Activated CD8-positive, alpha-beta T cell treated with anti-CD3 and anti-CD28 coated beads, Interleukin-2, amount 10 ng/mL, durations not matched to agents 7 days and 5 days (primary cell): Measurements from ENCODE around the gene SLC8B1. TPM values are rescaled to one million over a fixed set of nuclear protein-coding genes. Genes with fewer than 3 reads are reported as not detected.

Experiments used
- ATAC-seq: fragments of 150-1000 bp; cut with Tn5 transposase; one replicate; pipeline ENCODE4 v1.10.0; 2021; ENCODE audit warnings: moderate library complexity
- CTCF ChIA-PET: fragments of 350-600 bp; sonication (Branson Sonifier 250); formaldehyde crosslinking; loops from one replicate; lab custom pipeline; 2021; ENCODE audit warnings: antibody characterized with exemption; lab: Charles Lee
- POLR2A ChIA-PET: fragments of 350-600 bp; sonication (Branson Sonifier 250); formaldehyde crosslinking; loops from one replicate; lab custom pipeline; 2021; ENCODE audit warnings: antibody characterized with exemption; lab: Charles Lee
- DNase-seq: peaks from one replicate; pipeline ENCODE4 v3.0.0-alpha.2; 2020
- H3K27ac Mint-ChIP-seq: one replicate; pipeline ENCODE4 v1.8.0; 2021; ENCODE audit warnings: mild to moderate bottlenecking, mixed read lengths
- H3K27me3 Mint-ChIP-seq: one replicate; pipeline ENCODE4 v1.8.0; 2021; ENCODE audit warnings: low read depth, mixed read lengths
- H3K36me3 Mint-ChIP-seq: one replicate; pipeline ENCODE4 v1.8.0; 2021; ENCODE audit warnings: low read depth, mixed read lengths
- H3K4me1 Mint-ChIP-seq: one replicate; pipeline ENCODE4 v1.8.0; 2021; ENCODE audit warnings: low read depth, mixed read lengths
- H3K4me3 Mint-ChIP-seq: one replicate; pipeline ENCODE4 v1.8.0; 2021; ENCODE audit warnings: mild to moderate bottlenecking, mixed read lengths
- H3K9me3 Mint-ChIP-seq: one replicate; pipeline ENCODE4 v1.8.0; 2022; ENCODE audit warnings: mixed read lengths; ENCODE audit not compliant: insufficient read depth
- total RNA-seq, 2 experiments: library from RNA; stranded (reverse); gene quantifications; one replicate each; pipeline ENCODE4 v1.2.3, GENCODE V29; 2021

Gene SLC8B1
- total RNA-seq, 2 experiments from 2014 or later, result 23.8 to 24.7 TPM

- CTCF ChIA-PET, result no interaction called here
- no peaks in the 10 kb centered on the region for H3K36me3 Mint-ChIP-seq
- H3K27me3 Mint-ChIP-seq, result peaks cover 13% of the 10 kb centered on the region
- H3K9me3 Mint-ChIP-seq, result no peaks in the 10 kb centered on the region
- ATAC-seq, result no peak
- H3K4me1 Mint-ChIP-seq, result no peaks in the 10 kb centered on the region
- no peak overlapping the region for H3K4me3 Mint-ChIP-seq
- no peak overlapping the region for H3K27ac Mint-ChIP-seq
- DNase-seq, result no peak
- POLR2A ChIA-PET, result no interaction called here
These were observed 13.0 kb upstream of the SLC8B1 start for GRCh38 chr12:113347892-113348291.

- no peaks in the 10 kb centered on the region for H3K36me3 Mint-ChIP-seq
- CTCF ChIA-PET, result no interaction called here
- no peak for ATAC-seq
- H3K27ac Mint-ChIP-seq, result no peak overlapping the region
- DNase-seq, result no peak
- H3K4me3 Mint-ChIP-seq, result no peak overlapping the region
- POLR2A ChIA-PET, result no interaction called here
- peaks cover 10% of the 10 kb centered on the region for H3K27me3 Mint-ChIP-seq
- H3K4me1 Mint-ChIP-seq, result no peaks in the 10 kb centered on the region
- H3K9me3 Mint-ChIP-seq, result no peaks in the 10 kb centered on the region
These were observed 12.2 kb upstream of the SLC8B1 start for GRCh38 chr12:113347107-113347506.

DNA sequence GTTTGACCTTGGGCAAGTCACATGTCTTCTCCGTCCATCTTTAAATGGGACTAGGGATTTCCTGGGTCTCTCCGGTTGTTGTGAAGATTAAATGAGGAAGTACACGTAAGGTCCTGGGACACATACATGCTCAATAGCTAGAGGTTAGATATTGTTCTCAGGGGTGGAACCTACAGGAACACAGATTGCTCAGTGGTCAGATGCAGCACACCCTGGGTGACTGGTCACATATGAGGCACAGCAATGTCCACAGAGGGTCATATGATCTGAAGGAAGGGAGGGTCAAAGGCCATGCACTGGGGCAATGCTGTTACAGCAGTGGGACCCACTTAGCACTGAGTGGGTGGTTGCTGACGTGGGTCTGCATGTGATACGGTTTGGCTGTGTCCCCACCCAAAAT is 11.4 kb upstream of the SLC8B1 start:
- Mint-ChIP-seq H3K4me1 (no peaks in the 10 kb centered on the region), H3K36me3 (no peaks in the 10 kb centered on the region), H3K27me3 (peaks cover 14% of the 10 kb centered on the region), H3K4me3 (no peak overlapping the region), H3K9me3 (no peaks in the 10 kb centered on the region), H3K27ac (no peak overlapping the region)
- CTCF ChIA-PET, result no interaction called here
- ATAC-seq, result no peak
- POLR2A ChIA-PET, result no interaction called here
- no peak for DNase-seq

DNA sequence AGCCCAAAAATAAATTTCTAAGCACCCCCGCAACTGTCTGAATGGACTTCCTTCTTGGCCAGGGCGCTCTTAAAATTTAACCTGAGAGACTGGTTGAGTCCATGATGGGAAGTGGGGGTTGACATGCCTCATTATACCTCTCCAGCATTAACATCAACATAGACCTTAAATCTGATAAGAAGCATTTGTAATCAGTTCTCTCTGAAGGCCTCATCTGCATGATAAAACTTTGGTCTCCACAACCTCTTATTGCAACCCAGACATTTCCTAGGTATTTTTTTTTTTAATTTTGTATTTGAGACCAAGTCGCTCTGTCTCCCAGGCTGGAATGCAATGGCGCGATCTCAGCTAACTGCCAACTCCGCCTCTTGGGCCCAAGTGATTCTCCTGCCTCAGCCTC is 10.4 kb upstream of the SLC8B1 start:
- no peaks in the 10 kb centered on the region for H3K36me3 Mint-ChIP-seq
- no peaks in the 10 kb centered on the region for H3K9me3 Mint-ChIP-seq
- no peak for ATAC-seq
- no peaks in the 10 kb centered on the region for H3K4me1 Mint-ChIP-seq
- H3K27ac Mint-ChIP-seq, result no peak overlapping the region
- ChIA-PET POLR2A (interaction anchor here (0.7 kb wide), 1 partner anchor 141 kb away, joined by 3 read pairs; no protein-coding TSS in a partner anchor), CTCF (no interaction called here)
- no peak overlapping the region for H3K4me3 Mint-ChIP-seq
- DNase-seq, result no peak
- H3K27me3 Mint-ChIP-seq, result peaks cover 9% of the 10 kb centered on the region

DNA sequence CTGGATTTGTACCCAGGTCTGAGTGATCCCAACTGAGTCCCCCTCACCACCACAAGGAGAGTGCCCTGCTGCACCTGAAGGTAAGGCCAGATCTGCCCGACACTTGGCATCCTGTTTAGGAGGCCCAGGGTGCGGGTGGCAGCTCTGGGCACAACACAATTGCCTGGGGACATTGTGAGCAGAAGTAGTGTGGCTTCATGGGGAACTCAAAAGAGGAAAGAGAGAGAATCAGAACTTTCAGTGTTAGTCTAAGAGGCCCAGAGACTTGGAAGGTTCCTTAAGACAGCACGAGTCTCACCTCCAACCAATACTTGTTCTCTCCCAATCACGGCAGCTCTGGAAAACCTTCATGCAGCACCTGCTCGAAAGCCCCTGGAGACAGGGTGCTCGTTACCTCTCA is 6.6 kb upstream of the SLC8B1 start:
- ChIA-PET CTCF (no interaction called here), POLR2A (no interaction called here)
- ATAC-seq (no peak), DNase-seq (no peak)
- no peak overlapping the region for H3K4me3 Mint-ChIP-seq
- H3K27me3 Mint-ChIP-seq, result peaks cover 9% of the 10 kb centered on the region
- H3K4me1 Mint-ChIP-seq, result no peaks in the 10 kb centered on the region
- H3K27ac Mint-ChIP-seq, result no peak overlapping the region
- no peaks in the 10 kb centered on the region for H3K9me3 Mint-ChIP-seq
- H3K36me3 Mint-ChIP-seq, result no peaks in the 10 kb centered on the region

GRCh38 chr12:113340061-113340460 is 5.2 kb upstream of the SLC8B1 start:
- DNase-seq (no peak), ATAC-seq (no peak)
- peaks cover 9% of the 10 kb centered on the region for H3K27me3 Mint-ChIP-seq
- H3K4me1 Mint-ChIP-seq, result peaks cover 2% of the 10 kb centered on the region
- H3K27ac Mint-ChIP-seq, result no peak overlapping the region
- CTCF ChIA-PET, result no interaction called here
- no peak overlapping the region for H3K4me3 Mint-ChIP-seq
- POLR2A ChIA-PET, result no interaction called here
- H3K9me3 Mint-ChIP-seq, result no peaks in the 10 kb centered on the region
- H3K36me3 Mint-ChIP-seq, result no peaks in the 10 kb centered on the region

DNA sequence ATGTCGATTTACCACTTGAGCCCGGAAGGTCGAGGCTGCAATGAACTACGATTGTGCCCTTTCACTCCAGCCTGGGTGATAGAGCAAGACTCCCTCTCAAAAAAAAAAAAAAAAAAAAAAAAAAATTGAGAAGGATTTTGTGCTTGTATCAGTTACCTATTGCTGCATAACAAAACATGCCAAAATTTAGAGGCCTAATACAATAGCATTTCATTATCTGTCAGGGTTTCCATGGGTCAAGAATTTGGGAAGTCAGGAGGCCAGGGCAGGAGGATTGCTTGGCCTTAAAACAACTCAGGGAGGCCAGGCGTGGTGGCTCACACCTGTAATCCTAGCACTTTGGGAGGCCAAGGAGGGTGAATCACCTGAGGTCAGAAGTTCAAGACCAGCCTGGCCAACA is 4.6 kb upstream of the SLC8B1 start:
- no peak for ATAC-seq
- peaks cover 9% of the 10 kb centered on the region for H3K27me3 Mint-ChIP-seq
- no peak overlapping the region for H3K27ac Mint-ChIP-seq
- H3K9me3 Mint-ChIP-seq, result no peaks in the 10 kb centered on the region
- ChIA-PET POLR2A (no interaction called here), CTCF (no interaction called here)
- H3K4me3 Mint-ChIP-seq, result no peak overlapping the region
- H3K36me3 Mint-ChIP-seq, result no peaks in the 10 kb centered on the region
- peaks cover 2% of the 10 kb centered on the region for H3K4me1 Mint-ChIP-seq
- DNase-seq, result no peak

GRCh38 chr12:113333877-113334785 is 778 bp downstream of the SLC8B1 start:
- POLR2A ChIA-PET, result interaction anchor here (1.0 to 1.7 kb wide), 3 partner anchors 10 to 170 kb away, joined by 3 to 4 read pairs (median 3); no protein-coding TSS in a partner anchor
- peak; percentile 41 for ATAC-seq
- H3K27me3 Mint-ChIP-seq, result peaks cover 5% of the 10 kb centered on the region

DNA sequence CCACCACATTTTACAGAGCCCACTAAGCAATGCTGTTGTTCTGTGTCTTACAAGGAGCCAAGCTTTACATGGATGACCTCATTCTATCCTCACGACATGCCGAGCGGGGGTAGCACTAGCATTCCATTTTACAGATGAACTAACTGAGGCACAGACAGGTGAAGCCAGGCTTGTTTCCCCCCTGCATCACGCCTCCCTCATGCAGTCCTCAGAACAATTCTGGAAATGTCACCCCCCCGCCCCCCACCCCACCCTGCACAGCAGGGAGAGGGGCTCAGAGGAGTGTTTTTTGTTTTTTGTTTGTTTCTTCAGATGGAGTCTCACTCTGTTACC is 1.5 kb downstream of the SLC8B1 start:
- ATAC-seq, result no peak
- POLR2A ChIA-PET, result no interaction called here

More at GRCh38 chr12:113333877-113334785, 778 bp downstream of the SLC8B1 start:
- Mint-ChIP-seq H3K36me3 (peaks cover 19% of the 10 kb centered on the region), H3K9me3 (no peaks in the 10 kb centered on the region), H3K27ac (peak overlapping the region; percentile 80), H3K4me3 (peak overlapping the region; percentile 98), H3K4me1 (peaks cover 26% of the 10 kb centered on the region)
- peak; percentile 30 for DNase-seq
- CTCF ChIA-PET, result interaction anchor here (0.9 to 2.2 kb wide), 3 partner anchors 23 to 101 kb away, joined by 3 to 6 read pairs (median 3); partner anchors contain the start of gene PLBD2

DNA sequence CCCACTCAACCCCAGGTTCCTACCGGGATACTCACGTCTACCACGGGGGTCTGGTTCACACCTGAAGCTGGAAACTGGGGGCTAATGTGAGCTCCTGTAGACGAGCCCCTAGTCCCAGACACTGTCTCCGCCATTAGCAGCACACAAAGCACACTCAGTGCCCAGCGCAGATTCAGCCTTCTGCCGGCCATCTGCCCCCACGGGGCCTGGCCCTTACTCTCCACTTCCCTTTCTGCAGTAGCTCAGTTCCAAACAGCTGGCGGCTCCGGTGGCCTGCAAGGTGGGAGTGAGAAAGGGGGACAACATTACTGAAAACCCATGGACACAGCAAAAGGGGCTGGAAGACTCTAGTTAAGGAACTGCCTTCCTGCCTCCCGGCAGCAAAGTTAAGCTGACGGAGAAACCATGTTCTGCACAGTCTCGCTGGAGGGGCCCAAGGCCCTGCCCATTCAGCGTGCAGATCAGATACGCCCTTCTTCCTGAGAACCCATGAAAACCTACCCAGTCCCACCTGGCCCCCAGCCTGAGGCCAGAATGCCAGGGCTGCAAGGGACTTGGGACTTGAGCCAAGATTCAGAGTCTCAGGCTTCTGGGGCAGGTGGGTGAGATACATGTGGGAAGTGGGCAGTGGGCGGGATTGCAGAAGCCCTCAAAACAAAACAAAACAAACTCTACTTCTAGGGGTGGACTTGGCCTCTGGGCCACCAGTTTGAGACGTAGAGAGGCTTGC is 2.1 kb downstream of the SLC8B1 start:
- ATAC-seq, result no peak
- POLR2A ChIA-PET, result no interaction called here
- DNase-seq, result no peak
- H3K27me3 Mint-ChIP-seq, result peaks cover 5% of the 10 kb centered on the region
- CTCF ChIA-PET, result interaction anchor here (0.8 to 1.4 kb wide), 3 partner anchors 17 to 340 kb away, joined by 3 read pairs; no protein-coding TSS in a partner anchor
- H3K36me3 Mint-ChIP-seq, result peaks cover 28% of the 10 kb centered on the region
- H3K27ac Mint-ChIP-seq, result no peak overlapping the region
- H3K9me3 Mint-ChIP-seq, result no peaks in the 10 kb centered on the region
- peak overlapping the region; percentile 98 for H3K4me3 Mint-ChIP-seq
- peaks cover 26% of the 10 kb centered on the region for H3K4me1 Mint-ChIP-seq

More for the DNA sequence above, 1.5 kb downstream of the SLC8B1 start:
- Mint-ChIP-seq H3K4me3 (peak overlapping the region; percentile 98), H3K36me3 (peaks cover 26% of the 10 kb centered on the region), H3K27me3 (peaks cover 5% of the 10 kb centered on the region), H3K27ac (no peak overlapping the region), H3K9me3 (no peaks in the 10 kb centered on the region), H3K4me1 (peaks cover 26% of the 10 kb centered on the region)
- CTCF ChIA-PET, result interaction anchor here (0.9 to 1.4 kb wide), 2 partner anchors 17 to 22 kb away, joined by 3 read pairs; no protein-coding TSS in a partner anchor
- DNase-seq, result no peak

DNA sequence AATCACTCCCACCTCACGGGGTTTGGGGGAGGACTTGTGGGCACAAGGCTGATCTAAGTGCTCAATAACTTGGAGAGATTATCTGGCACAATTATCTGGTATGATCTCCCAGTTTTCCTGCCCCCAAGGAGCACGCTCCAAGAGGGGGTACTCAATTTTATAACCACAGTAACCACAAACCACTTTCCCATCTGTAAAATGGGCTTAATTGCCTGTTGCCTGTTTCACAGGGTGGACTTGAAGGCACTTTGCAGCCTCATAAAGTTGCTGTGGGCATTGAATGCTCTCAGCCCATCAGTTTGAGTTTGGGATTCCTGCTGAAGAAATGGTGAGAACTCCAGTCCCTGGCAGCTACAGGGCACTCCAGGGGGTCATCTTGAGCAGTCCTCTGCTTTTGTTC is 4.4 kb downstream of the SLC8B1 start:
- CTCF ChIA-PET, result no interaction called here

More for the DNA sequence above, 4.4 kb downstream of the SLC8B1 start:
- no peak overlapping the region for H3K27ac Mint-ChIP-seq
- no peak overlapping the region for H3K4me3 Mint-ChIP-seq
- peaks cover 34% of the 10 kb centered on the region for H3K36me3 Mint-ChIP-seq
- H3K9me3 Mint-ChIP-seq, result no peaks in the 10 kb centered on the region
- no peak for ATAC-seq
- H3K4me1 Mint-ChIP-seq, result peaks cover 30% of the 10 kb centered on the region
- H3K27me3 Mint-ChIP-seq, result no peaks in the 10 kb centered on the region
- POLR2A ChIA-PET, result no interaction called here
- DNase-seq, result no peak
